Urinary bladder (tissue), 4 donors: ENCODE results near the gene SIMC1. TPM values are rescaled to one million over a fixed set of nuclear protein-coding genes. Genes with fewer than 3 reads are reported as not detected.

ENCODE experiments used
- DNase-seq: peaks from one replicate; pipeline ENCODE4 v3.0.0-alpha.2; 2015; ENCODE audit errors: extremely low spot score
- H3K27ac ChIP-seq: one replicate; pipeline ENCODE4 v1.5.1; 2013; ENCODE audit warnings: low read depth, mild to moderate bottlenecking, moderate library complexity
- H3K36me3 ChIP-seq: one replicate; pipeline ENCODE4 v1.6.1; 2013; ENCODE audit warnings: mild to moderate bottlenecking, moderate library complexity; ENCODE audit not compliant: insufficient read depth
- H3K4me1 ChIP-seq: one replicate; pipeline ENCODE4 v1.6.1; 2013; ENCODE audit warnings: mild to moderate bottlenecking, moderate library complexity; ENCODE audit not compliant: insufficient read depth
- H3K4me3 ChIP-seq: one replicate; pipeline ENCODE4 v1.5.1; 2013; ENCODE audit warnings: low read depth, low read length
- WGBS: extraction: QIAGEN DNeasy Blood & Tissue Kit; methylation state at CpG from one replicate; pipeline ENCODE4 v1.1.7; 2013; 5-methylcytosine and 5-hydroxymethylcytosine counted together
- polyA plus RNA-seq: library from polyadenylated mRNA; stranded (reverse); fragments of 200-250 nt; gene quantifications from one replicate; pipeline ENCODE4 v1.2.3, GENCODE V29; 2013
- total RNA-seq: library from RNA; depleted of rRNA; stranded (reverse); fragments of >200 nt; gene quantifications from one replicate; pipeline ENCODE4 v1.2.3, GENCODE V29; 2014
- donor health status: healthy with polysubstance abuse.
- donor health status: healthy.

The SIMC1 gene
- total and polyA plus RNA-seq, 2 donors = 11.7 to 13.5 TPM

DNA sequence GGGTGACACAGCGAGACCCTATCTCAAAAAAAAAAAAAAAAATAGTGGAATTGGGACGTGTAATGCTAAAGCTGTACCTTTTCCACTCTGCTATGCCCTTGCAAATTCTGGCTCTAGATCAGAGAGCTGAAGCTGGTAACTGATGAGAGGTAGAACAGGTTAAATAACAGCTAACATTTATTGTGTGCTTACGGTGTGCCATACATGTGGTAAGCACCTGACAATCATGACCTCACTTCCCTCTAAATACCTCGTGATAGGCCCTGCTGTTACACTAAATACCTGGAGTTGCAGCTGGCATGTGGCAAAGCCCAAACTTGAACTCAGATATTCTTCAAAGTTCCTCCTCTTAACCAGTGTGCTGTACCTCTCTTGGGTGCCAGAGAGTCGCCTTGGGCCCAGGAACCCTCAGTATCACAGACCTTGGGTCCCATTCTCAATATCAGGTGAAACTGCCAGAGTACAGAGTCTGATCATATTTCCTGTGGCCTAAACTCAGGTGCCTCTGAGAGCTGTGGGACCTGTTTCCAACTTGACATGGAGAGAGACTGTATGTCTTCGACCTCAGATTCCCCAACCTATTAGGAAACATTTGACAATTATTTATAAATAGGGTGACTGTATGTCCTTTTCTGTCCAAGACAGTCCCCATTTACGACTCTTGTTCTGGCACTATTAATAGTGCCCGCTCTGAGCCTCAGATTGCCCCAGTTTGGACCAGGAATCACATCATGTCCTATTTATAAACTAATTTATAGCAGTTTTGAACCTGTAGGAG is 131.9 kb downstream of the SIMC1 start:
- no peak overlapping the region for H3K27ac ChIP-seq
- H3K4me3 ChIP-seq = no peak overlapping the region
- 87% methylated on average over 8 of the region's 8 CpGs for WGBS
- no peaks in the 10 kb centered on the region for H3K36me3 ChIP-seq
- no peak for DNase-seq
- no peaks in the 10 kb centered on the region for H3K4me1 ChIP-seq

DNA sequence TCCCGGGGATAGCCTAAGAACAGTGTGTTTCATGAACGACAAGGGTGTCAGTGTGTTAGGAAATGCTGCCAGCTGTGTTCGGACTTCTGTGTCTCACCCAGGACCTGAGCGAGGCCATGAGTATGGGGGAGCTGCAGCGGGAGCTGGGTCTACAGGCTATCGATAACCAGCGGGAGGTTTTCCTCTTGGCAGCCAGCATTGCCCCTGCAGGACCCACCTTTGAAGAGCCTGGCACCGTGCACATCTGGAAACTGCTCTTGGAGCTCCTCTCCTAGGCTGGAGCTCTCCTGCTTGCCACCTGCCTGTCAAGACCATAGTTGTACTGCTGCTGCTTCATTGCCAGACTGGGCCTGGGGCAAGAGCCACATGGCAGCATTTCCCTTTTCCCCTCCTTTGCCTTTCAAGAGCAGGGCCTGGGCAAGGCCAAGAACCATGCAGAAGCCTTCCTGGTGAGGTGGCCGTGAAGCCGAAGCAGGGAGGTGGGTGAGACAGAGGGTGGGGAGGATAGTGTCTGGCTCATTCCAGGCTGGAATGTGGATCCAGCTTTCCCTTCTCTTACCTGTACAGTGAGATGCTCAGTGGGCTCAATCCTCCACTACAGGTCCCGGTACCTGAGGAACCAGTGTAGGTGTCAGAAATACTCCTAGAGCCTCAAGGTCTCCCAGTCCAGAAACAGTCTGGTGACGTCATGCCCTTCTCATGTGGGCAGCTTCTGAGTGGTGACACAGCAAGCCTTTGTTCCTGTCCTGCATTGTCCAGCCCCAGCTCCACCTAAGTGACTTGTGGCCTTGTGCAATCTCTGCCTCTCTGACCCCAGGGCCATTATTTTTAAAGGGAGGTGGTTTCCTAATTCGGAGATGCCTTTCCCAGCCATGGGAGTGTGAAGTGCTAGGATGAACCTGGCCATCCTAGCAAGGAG is 133.7 kb downstream of the SIMC1 start:
- DNase-seq = no peak
- Histone ChIP-seq H3K27ac (no peak overlapping the region), H3K4me3 (no peak overlapping the region), H3K4me1 (no peaks in the 10 kb centered on the region), H3K36me3 (no peaks in the 10 kb centered on the region)
- WGBS = 93% methylated on average over 13 of the region's 13 CpGs

DNA sequence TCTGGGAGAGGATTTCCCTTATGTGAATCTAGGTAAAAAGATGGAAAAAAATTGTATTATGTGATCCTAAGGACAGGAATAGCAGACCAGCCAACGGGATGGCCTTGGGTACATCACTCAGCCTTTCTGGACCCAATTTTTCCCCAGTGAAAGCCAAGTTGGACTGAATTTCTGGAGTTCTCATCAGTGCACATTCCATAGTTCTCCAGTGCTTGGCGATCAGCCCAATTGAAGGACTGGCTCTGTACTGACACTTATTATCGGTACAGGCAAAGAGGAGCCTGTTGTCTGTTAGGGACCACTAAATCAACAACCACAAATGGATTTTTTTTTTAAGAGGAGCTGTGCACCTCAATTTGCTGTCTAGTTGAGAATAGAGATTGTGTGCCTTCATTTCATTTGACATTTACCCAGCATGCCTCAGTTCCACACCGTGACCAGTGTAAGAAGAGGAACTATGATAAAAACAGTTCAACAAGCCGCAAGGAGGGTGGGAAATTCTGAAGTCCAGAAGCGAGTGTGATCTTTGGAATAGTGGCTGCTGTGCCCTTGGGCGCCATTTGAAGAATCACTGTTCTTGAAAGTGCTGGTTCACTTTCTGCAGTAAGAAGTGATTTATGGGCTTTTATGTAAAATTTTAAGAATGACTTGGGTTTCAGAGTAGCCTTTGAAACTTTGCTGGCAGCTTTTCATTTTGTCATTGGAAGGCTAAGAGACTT is 135.0 kb downstream of the SIMC1 start:
- no peaks in the 10 kb centered on the region for H3K4me1 ChIP-seq
- 65% methylated on average over 7 of the region's 7 CpGs for WGBS
- H3K27ac ChIP-seq = no peak overlapping the region
- H3K4me3 ChIP-seq = no peak overlapping the region
- DNase-seq = no peak
- no peaks in the 10 kb centered on the region for H3K36me3 ChIP-seq

DNA sequence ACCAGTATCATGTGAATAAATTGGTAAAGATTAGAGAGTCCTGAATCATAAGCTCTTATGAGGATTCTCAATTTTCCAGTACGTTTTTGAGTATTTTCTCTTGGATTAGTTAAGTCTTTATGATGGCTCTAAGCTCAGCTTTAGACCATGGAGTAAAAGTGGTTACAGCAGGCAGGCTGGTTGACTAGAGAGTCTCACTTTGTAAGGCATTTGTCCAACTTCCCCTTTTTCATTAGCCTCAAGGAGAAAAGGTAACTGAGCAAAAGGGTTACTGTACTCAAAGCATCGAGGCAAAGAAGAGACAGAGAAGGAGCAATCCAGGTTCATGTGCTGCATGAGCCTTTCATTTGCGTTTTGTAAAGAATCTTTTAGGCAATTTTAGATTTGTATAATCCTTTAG is 141.7 kb downstream of the SIMC1 start:
- WGBS = 87% methylated on average over 3 of the region's 3 CpGs

DNA sequence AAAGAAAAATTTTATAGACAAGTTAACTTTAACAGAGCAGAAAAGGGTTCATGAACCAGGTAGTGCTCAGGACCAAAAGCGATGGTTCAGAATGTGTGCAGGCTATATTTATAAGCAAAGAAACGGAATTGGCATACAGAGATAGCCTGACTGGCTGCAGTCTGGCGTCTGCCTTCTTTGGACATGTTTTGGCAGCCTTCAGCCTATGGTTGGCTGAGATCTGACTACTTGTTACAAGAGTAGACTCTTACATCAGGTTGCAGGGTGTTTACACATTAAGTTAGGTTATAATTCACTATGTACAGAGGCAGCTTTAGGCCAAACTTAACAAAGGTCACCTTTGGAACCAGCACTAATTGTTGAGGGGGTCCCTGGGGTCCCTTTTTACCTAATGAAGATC is 143.2 kb downstream of the SIMC1 start:
- H3K27ac ChIP-seq = no peak overlapping the region
- no peak for DNase-seq
- WGBS = 51% methylated on average over 3 of the region's 3 CpGs
- H3K4me1 ChIP-seq = no peaks in the 10 kb centered on the region
- no peaks in the 10 kb centered on the region for H3K36me3 ChIP-seq
- no peak overlapping the region for H3K4me3 ChIP-seq

More for the DNA sequence above, 141.7 kb downstream of the SIMC1 start:
- Histone ChIP-seq H3K36me3 (no peaks in the 10 kb centered on the region), H3K4me1 (no peaks in the 10 kb centered on the region), H3K4me3 (no peak overlapping the region), H3K27ac (no peak overlapping the region)
- no peak for DNase-seq

DNA sequence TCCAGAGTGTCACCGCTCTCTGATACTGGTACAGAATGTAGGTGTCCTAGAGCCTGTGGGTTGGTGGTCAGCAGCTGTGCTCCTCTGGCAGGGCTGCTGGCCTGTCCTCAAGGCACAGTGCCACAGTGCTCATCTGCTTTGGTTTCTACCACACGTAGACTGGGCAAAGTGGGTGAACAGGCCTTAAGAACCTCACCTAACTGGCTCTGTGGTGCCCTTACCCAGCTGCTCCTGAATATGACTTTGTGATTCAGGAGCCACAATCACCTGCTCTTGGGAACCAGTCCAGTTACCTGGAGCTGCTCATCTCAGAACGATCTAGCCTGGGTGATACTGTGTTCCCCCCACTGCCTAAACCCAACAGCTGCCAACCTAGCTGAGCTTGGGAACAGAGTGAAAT is 143.8 kb downstream of the SIMC1 start:
- 90% methylated on average over 3 of the region's 3 CpGs for WGBS
- DNase-seq = no peak
- Histone ChIP-seq H3K4me3 (no peak overlapping the region), H3K36me3 (no peaks in the 10 kb centered on the region), H3K27ac (no peak overlapping the region), H3K4me1 (no peaks in the 10 kb centered on the region)

DNA sequence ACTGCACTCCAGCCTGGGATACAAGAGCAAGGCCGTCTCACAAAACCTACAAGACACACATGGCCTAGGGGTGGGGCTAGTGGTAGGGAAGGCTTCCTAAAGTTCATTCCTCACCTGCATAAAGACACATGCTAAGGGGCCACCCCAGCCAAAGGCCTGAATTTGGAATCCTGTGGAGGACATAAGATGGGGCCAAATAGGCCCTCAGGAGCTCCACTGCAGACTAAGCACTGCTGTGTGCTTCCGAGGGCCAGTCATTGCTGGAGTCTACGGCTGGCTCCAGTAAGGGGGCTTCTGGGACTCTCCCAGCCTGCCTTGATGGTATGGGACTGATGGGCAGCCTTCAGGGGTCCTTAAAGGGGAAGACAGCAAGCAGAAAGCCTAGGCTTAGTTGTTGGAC is 144.5 kb downstream of the SIMC1 start:
- no peaks in the 10 kb centered on the region for H3K4me1 ChIP-seq
- no peak for DNase-seq
- 78% methylated on average over 3 of the region's 3 CpGs for WGBS
- H3K27ac ChIP-seq = no peak overlapping the region
- no peaks in the 10 kb centered on the region for H3K36me3 ChIP-seq
- H3K4me3 ChIP-seq = no peak overlapping the region

DNA sequence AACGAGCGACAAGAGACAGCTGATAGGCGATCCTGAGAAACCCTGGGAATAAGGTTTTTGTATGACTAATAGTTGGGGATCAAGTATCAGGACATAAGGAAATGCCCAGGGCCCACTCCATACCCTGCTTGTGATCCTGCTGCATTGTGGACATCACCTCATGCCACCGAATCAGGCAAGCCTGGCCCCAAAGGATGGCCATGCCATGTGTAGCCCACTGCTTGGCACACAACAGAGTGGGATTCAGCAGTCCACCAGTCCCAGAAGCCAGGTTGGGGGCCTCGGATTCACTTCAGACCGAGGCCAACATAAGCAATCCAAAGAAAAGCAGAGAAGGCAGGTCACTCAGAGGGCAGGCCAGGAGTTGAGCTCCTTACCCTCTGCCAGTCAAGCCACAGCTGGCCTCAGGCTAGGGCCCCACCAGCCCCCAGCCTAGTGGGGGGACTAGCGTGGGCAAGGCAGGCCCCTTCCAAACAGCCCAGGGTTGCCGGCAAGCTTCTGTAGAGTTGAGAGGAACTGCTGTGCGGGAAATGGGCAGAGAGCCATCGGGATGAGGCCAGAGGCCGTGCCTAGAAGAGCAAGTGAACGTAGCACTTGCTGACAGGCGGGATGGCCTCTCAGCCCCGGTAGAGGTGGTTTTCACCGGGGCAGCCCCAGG is 145.2 kb downstream of the SIMC1 start:
- no peak for DNase-seq
- WGBS = 82% methylated on average over 15 of the region's 15 CpGs
- no peaks in the 10 kb centered on the region for H3K4me1 ChIP-seq
- no peak overlapping the region for H3K4me3 ChIP-seq
- no peak overlapping the region for H3K27ac ChIP-seq
- H3K36me3 ChIP-seq = no peaks in the 10 kb centered on the region

DNA sequence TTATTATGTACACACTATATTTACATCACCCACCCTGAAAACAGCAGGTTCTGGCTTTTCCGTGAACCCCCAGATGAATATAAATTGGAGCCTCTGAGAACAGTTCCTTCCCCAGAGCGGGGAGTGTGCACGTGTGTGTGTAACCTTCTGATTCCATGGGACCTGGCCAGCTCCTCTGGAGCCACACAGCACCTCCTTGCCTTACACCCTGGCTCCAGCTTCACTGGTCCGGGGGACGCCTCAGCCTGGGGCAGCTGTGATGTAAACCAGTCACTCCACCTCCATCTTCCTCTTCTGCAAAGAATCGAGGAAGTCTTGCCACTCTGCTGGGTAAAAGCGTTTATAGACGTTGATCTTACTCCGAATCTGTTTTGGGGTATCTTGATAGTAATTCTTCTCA is 145.7 kb downstream of the SIMC1 start:
- H3K36me3 ChIP-seq = no peaks in the 10 kb centered on the region
- DNase-seq = no peak
- no peaks in the 10 kb centered on the region for H3K4me1 ChIP-seq
- no peak overlapping the region for H3K4me3 ChIP-seq
- WGBS = 83% methylated on average over 9 of the region's 9 CpGs
- no peak overlapping the region for H3K27ac ChIP-seq

DNA sequence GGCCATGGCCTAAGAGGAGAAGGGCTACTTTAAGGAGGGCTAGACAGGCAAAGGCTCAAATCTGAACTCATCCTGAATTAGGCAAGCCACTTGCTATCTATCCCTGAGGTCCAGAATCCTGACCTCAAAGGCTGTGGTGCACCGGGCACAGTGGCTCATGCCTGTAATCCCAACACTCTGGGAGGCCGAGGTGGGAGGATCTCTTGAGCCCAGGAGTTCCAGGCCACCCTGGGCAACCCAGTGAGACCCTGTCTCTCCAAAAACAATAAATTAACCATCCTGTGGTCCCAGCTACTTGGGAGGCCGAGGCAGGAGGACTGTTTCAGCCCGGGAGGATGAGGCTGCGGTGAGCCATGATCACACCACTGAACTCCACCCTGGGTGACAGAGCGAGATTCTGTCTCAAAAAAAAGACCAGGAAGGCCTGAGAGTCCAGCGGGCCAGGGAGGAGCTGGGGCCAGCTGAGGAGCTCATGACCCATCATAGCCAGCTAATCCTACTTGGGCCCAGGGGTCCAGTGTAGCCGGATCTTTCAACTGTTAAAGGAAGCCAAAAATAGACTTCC is 146.2 kb downstream of the SIMC1 start:
- no peaks in the 10 kb centered on the region for H3K36me3 ChIP-seq
- no peaks in the 10 kb centered on the region for H3K4me1 ChIP-seq
- no peak for DNase-seq
- no peak overlapping the region for H3K4me3 ChIP-seq
- 93% methylated on average over 8 of the region's 8 CpGs for WGBS
- no peak overlapping the region for H3K27ac ChIP-seq

DNA sequence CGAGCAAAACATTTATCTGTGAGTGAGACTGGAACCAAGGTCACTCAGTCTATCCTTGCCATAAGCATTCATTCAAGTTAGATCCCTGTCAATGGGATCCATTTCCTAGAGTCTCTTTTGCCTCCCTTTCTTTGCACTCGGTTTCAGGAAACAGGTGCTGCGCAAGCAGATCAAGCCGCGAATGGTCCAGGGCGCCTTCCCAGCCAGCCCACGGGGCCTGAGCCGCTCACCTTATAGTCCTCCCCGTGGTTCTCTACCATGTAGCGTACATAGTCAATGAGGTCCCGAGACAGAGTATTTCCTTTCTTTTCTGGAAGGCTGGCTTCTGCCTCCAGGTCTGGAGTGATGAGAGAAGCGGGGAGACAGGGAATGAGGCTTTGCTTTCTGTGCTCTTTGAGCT is 146.8 kb downstream of the SIMC1 start:
- Histone ChIP-seq H3K27ac (no peak overlapping the region), H3K36me3 (no peaks in the 10 kb centered on the region), H3K4me3 (no peak overlapping the region), H3K4me1 (no peaks in the 10 kb centered on the region)
- WGBS = 94% methylated on average over 12 of the region's 12 CpGs
- no peak for DNase-seq

DNA sequence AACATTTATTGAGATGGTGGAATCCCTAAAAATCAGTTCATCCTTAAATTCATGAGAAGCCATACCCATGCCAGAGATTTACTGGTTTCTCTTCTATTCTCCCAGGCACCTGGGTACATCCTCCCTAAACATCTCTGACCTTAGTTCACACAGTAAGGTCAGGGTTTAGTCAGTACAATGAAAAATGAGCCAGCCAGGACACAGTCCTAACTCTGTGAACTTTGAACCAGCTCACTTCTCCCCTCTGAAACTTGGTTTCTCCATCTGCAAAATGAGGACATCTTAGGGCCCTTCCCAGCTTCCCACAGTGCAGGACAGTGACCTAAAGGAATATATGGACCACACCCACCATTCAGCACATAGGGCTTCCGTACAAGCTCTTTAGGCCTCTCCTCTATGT is 148.3 kb downstream of the SIMC1 start:
- WGBS = 76% methylated on average over 1 of the region's 1 CpG
- Histone ChIP-seq H3K27ac (no peak overlapping the region), H3K4me1 (no peaks in the 10 kb centered on the region), H3K4me3 (no peak overlapping the region), H3K36me3 (no peaks in the 10 kb centered on the region)
- DNase-seq = no peak

DNA sequence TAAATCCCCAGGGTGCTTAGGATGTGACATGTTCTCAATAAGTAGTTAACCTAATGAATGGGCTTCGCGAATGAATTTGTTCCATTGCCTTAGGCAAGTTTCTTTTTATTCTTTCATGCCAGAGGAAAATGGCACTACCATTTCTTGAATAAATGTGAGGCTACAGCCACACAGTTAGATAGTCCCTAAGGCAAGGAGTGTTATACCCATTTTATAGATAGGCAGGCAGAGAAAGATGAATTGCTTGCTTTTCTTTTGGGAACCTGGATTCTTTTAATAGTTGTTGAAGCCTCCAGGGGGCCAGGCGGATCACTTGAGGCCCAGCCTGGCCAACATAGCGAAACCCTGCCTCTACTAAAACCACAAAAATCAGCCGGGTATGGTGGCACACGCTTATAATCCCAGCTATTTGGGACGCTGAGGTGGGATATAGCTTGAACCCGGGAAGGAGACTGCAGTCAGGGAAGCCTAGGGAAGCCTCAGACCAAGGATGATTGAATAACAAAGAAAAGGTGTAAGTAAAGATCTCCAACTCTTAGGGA is 149.2 kb downstream of the SIMC1 start:
- no peak overlapping the region for H3K27ac ChIP-seq
- no peak for DNase-seq
- peaks cover 4% of the 10 kb centered on the region for H3K36me3 ChIP-seq
- peak overlapping the region; percentile 77 for H3K4me3 ChIP-seq
- H3K4me1 ChIP-seq = no peaks in the 10 kb centered on the region
- WGBS = 38% methylated on average over 8 of the region's 8 CpGs
